ENCODE data around the gene STK16. TPM values are rescaled to one million over a fixed set of nuclear protein-coding genes. Genes with fewer than 3 reads are reported as not detected.
"Not testable (repeated sequence)": the region's sequence is repeated elsewhere in the genome, so short reads cannot be mapped to it uniquely, and the experiment has no call there.

STK16 gene
- total RNA-seq, 1 donor from 2014 or later: 15.2 TPM

DNA sequence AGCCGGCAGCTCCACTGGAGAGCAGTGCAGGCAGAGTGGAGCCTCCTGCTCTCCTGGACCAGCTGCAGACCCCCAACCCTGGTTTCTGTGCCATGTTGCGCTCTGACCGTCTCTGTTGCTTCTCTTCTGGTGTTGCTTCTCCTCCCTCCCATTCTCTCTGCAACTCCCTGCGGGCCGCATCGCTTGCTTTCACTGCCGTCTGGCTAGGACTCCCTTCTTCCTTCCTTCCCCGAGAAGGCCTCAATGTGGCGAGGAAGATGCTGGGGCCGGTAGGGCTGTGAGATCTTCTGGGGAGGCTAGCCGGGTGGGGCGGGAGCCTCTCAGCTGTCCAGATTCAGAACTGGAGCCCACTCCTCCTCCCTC lies 40.1 kb downstream of the STK16 start:
- no peak for TF ChIP-seq CTCF (IDR thresholded peaks at IDR 0.05)
- Histone ChIP-seq H3K27me3 (no peaks in the 10 kb centered on the region), H3K9me3 (no peaks in the 10 kb centered on the region), H3K27ac (peak overlapping the region in 1 of 2 donors; percentile 71), H3K36me3 (peaks cover 39 to 53% of the 10 kb centered on the region in 2 donors), H3K4me1 (peaks cover 5 to 29% of the 10 kb centered on the region in 2 donors), H3K4me3 (no peak overlapping the region)
- DNase-seq (ENCODE audit: low spot score in 2 of 2): no peak
- intact Hi-C loops (cut with DNase I): no loop called here

DNA sequence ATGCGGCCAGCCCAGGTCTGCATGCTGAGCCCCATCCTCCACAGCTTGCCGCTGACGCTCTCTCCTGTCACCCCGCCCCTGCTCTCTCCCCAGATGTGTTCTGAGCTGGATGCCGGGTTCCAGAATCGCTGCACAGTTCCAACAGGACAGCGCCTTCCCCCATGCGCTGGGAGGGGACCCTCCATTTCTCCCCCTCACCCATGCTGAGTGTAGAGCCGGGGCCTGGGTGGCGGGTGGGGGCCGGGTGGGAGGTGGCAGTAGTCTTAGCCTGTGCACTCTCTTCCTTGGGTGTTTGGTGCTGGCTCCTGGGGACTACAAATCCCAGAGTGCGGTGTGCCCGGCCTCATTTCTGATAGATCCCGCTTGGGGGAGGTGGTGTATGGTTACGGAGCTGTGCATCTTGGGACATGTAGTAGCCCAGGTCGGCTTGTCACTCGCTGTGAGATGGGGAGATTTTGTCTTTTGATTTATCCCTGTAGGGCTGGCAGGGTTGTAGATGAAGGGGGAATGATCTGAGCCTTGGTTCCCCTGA lies 40.7 kb downstream of the STK16 start:
- H3K36me3 ChIP-seq: peaks cover 39 to 48% of the 10 kb centered on the region in 2 donors
- peak overlapping the region; percentile 53 to 71 for H3K27ac ChIP-seq
- H3K9me3 ChIP-seq: no peaks in the 10 kb centered on the region
- TF ChIP-seq CTCF (IDR thresholded peaks at IDR 0.05): no peak
- no peak for DNase-seq (ENCODE audit: low spot score in 2 of 2)
- intact Hi-C loops (cut with DNase I): no loop called here
- H3K4me3 ChIP-seq: no peak overlapping the region
- H3K4me1 ChIP-seq: peaks cover 5 to 23% of the 10 kb centered on the region in 2 donors
- H3K27me3 ChIP-seq: no peaks in the 10 kb centered on the region

DNA sequence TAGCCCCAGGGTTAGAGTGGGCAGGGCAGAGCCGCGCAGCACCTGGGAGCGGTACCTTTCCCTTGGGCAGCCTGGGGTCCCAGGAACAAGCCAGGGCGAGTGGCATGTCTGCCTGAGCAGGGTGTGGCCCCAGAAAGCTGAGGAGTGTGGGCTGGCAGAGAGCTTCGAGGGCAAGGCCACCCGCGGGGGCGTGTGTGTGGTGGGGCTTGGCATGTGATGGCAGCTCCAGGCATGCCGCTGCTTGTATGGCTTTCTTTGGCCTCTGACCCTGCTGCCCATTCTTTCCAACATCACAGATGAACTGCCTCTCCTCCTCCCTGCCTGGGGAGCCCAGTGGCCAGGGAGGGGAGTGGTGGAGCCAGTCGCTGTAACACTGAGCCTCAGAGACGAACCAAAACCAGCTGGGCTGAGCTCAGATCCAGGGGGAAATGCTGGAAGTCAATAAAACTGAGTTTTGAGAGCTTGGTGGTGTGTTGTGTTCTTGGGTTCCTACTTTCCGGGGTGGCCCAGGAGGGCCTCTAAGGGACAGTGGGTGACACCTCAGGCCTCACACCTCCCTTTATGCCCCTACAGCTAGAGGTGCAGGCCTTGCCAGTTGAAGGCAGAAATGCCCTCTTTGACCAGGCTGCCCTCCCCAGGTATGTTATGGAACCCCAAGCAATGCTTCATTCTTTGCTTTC lies 41.3 kb downstream of the STK16 start:
- Histone ChIP-seq H3K4me1 (peaks cover 5 to 19% of the 10 kb centered on the region in 2 donors), H3K36me3 (peaks cover 37 to 42% of the 10 kb centered on the region in 2 donors), H3K27ac (peak overlapping the region; percentile 53 to 71), H3K27me3 (no peaks in the 10 kb centered on the region), H3K9me3 (no peaks in the 10 kb centered on the region), H3K4me3 (no peak overlapping the region)
- intact Hi-C loops (cut with DNase I): no loop called here
- no peak for TF ChIP-seq CTCF (IDR thresholded peaks at IDR 0.05)
- no peak for DNase-seq (ENCODE audit: low spot score in 2 of 2)

DNA sequence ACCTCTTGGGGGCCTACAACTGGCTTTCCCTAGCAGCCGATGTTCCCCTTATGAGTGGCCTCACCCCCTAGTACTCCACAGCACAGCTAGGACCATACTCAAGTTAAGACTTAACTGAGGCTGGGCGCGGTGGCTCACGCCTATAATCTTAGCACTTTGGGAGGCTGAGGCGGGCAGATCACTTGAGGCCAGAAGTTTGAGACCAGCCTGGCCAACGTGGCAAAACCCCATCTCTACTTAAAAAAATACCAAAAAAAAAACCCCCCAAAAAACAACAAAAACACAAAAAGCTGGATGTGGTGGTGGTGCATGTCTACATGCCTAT lies 41.8 kb downstream of the STK16 start:
- H3K9me3 ChIP-seq; intact Hi-C loops (cut with DNase I); H3K4me3 ChIP-seq; H3K27me3 ChIP-seq; DNase-seq (ENCODE audit: low spot score in 2 of 2): not testable (repeated sequence)
- Histone ChIP-seq H3K27ac (peak overlapping the region in 1 of 2 donors; percentile 53), H3K36me3 (peaks cover 32 to 37% of the 10 kb centered on the region in 2 donors), H3K4me1 (peaks cover 5 to 17% of the 10 kb centered on the region in 2 donors)

GRCh38 chr2:219287580-219288265 lies 42.4 kb downstream of the STK16 start:
- TF ChIP-seq CTCF (IDR thresholded peaks at IDR 0.05): no peak
- H3K36me3 ChIP-seq: peaks cover 25 to 30% of the 10 kb centered on the region in 2 donors
- intact Hi-C loops (cut with DNase I): no loop called here
- H3K4me1 ChIP-seq: peaks cover 5 to 17% of the 10 kb centered on the region in 2 donors
- DNase-seq (ENCODE audit: low spot score in 2 of 2): no peak
- peak overlapping the region in 1 of 2 donors; percentile 38 for H3K27ac ChIP-seq
- H3K9me3 ChIP-seq: no peaks in the 10 kb centered on the region
- H3K27me3 ChIP-seq: no peaks in the 10 kb centered on the region
- no peak overlapping the region for H3K4me3 ChIP-seq

DNA sequence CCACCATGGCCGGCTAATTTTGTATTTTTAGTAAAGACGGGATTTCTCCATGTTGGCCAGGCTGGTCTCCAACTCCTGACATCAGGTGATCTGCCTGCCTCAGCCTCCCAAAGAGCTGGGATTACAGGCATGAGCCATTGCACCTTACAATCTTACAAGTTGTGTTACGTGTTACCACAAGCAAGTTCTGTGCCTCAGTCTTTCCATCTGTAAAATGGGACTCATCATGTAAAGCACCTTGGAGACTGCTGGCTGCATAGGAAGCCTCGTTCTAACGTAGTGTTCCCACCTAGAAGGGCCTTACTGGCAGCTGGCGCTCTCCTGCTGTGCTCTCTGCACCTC lies 43.9 kb downstream of the STK16 start:
- peaks cover 13 to 16% of the 10 kb centered on the region in 2 donors for H3K36me3 ChIP-seq
- TF ChIP-seq CTCF (IDR thresholded peaks at IDR 0.05): no peak
- no peaks in the 10 kb centered on the region for H3K27me3 ChIP-seq
- peak overlapping the region; percentile 69 to 71 for H3K27ac ChIP-seq
- peak overlapping the region in 1 of 2 donors; percentile 33 for H3K4me3 ChIP-seq
- intact Hi-C loops (cut with DNase I): loop anchor here (1.0 kb wide), 1 partner anchor 10 kb away; the partner anchor contains the start of gene DNAJB2
- H3K9me3 ChIP-seq: no peaks in the 10 kb centered on the region
- H3K4me1 ChIP-seq: peaks cover 5 to 18% of the 10 kb centered on the region in 2 donors
- DNase-seq (ENCODE audit: low spot score in 2 of 2): no peak

All from ascending aorta (tissue), 2 donors.